Trophoblast cell (in vitro differentiated cells and primary cell): ENCODE data around the gene ZNF805.

ENCODE experiments used
- DNase-seq, 2 donors: peaks; one replicate each; pipeline ENCODE4 v3.0.0-alpha.2; 2016
- H2AFZ ChIP-seq: 2 replicates; pipeline ENCODE4 v1.6.1; 2013; ENCODE audit warnings: low read length, moderate library complexity, mild to moderate bottlenecking; ENCODE audit not compliant: insufficient read depth, poor library complexity
- H2AK5ac ChIP-seq: 2 replicates; pipeline ENCODE4 v1.6.1; 2013; ENCODE audit warnings: mild to moderate bottlenecking, low read length
- H2BK120ac ChIP-seq: 2 replicates; pipeline ENCODE4 v1.6.1; 2013; ENCODE audit warnings: low read length, mild to moderate bottlenecking, moderate library complexity; ENCODE audit not compliant: insufficient read depth, poor library complexity
- H2BK12ac ChIP-seq: 2 replicates; pipeline ENCODE4 v1.6.1; 2013; ENCODE audit warnings: mild to moderate bottlenecking, low read length, moderate library complexity
- H2BK5ac ChIP-seq: 2 replicates; pipeline ENCODE4 v1.6.1; 2013; ENCODE audit warnings: low read length, low read depth, moderate library complexity, mild to moderate bottlenecking; ENCODE audit not compliant: poor library complexity
- H3K14ac ChIP-seq: 2 replicates; pipeline ENCODE4 v1.6.1; 2013; ENCODE audit warnings: mild to moderate bottlenecking, low read length
- H3K18ac ChIP-seq: 2 replicates; pipeline ENCODE4 v1.6.1; 2013; ENCODE audit warnings: mild to moderate bottlenecking, low read length
- H3K23ac ChIP-seq: 2 replicates; pipeline ENCODE4 v1.6.1; 2013; ENCODE audit warnings: low read length
- H3K27ac ChIP-seq: 2 replicates; pipeline ENCODE4 v1.5.1; 2013; ENCODE audit warnings: low read depth, mild to moderate bottlenecking, inconsistent platforms, low read length, moderate library complexity
- H3K27me3 ChIP-seq: 2 replicates; pipeline ENCODE4 v1.6.1; 2013; ENCODE audit warnings: inconsistent platforms, mild to moderate bottlenecking, low read length, moderate library complexity; ENCODE audit not compliant: insufficient read depth
- H3K36me3 ChIP-seq, 2 experiments: 1 replicate in 1 of 2; 2 replicates in 1 of 2; pipeline ENCODE4 v1.6.1; 2013; ENCODE audit warnings: low read length in 2 of 2, mild to moderate bottlenecking in 2 of 2, moderate library complexity in 1 of 2; ENCODE audit not compliant: insufficient read depth in 2 of 2, control insufficient read depth in 1 of 2
- H3K4ac ChIP-seq: 2 replicates; pipeline ENCODE4 v1.6.1; 2013; ENCODE audit warnings: low read depth, mild to moderate bottlenecking, low read length, moderate library complexity
- H3K4me1 ChIP-seq, 2 experiments: 1 replicate in 1 of 2; 2 replicates in 1 of 2; pipeline ENCODE4 v1.6.1; 2013; ENCODE audit warnings: low read length in 2 of 2, mild to moderate bottlenecking in 2 of 2, moderate library complexity in 1 of 2; ENCODE audit not compliant: insufficient read depth in 2 of 2, control insufficient read depth in 1 of 2
- H3K4me2 ChIP-seq: 2 replicates; pipeline ENCODE4 v1.6.1; 2013; ENCODE audit warnings: inconsistent platforms, mild to moderate bottlenecking, low read length, moderate library complexity
- H3K4me3 ChIP-seq: 2 replicates; pipeline ENCODE4 v1.5.1; 2013; ENCODE audit warnings: mild to moderate bottlenecking, low read depth, low read length, inconsistent platforms
- H3K79me1 ChIP-seq: one replicate; pipeline ENCODE4 v1.6.1; 2013; ENCODE audit warnings: low read length
- H3K79me2 ChIP-seq: 2 replicates; pipeline ENCODE4 v1.6.1; 2013; ENCODE audit warnings: low read length, mild to moderate bottlenecking; ENCODE audit not compliant: control insufficient read depth, insufficient read depth, poor library complexity
- H3K9ac ChIP-seq: 2 replicates; pipeline ENCODE4 v1.6.1; 2013; ENCODE audit warnings: mild to moderate bottlenecking, low read length
- H3K9me3 ChIP-seq: 2 replicates; pipeline ENCODE4 v1.6.1; 2013; ENCODE audit warnings: low read depth, mild to moderate bottlenecking, control low read depth, inconsistent platforms, low read length; ENCODE audit not compliant: insufficient read depth
- H4K12ac ChIP-seq: 2 replicates; pipeline ENCODE4 v1.6.1; 2013; ENCODE audit warnings: low read depth, mild to moderate bottlenecking, low read length, moderate library complexity
- H4K8ac ChIP-seq: 2 replicates; pipeline ENCODE4 v1.6.1; 2013; ENCODE audit warnings: low read depth, mild to moderate bottlenecking, low read length, moderate library complexity
- H4K91ac ChIP-seq: one replicate; pipeline ENCODE4 v1.6.1; 2013; ENCODE audit warnings: low read depth, mild to moderate bottlenecking, low read length, moderate library complexity
- WGBS: extraction: QIAGEN DNeasy Blood & Tissue Kit; methylation state at CpG from one replicate; pipeline ENCODE4 v1.1.7; 2013; ENCODE audit warnings: missing lambda C conversion rate; ENCODE audit not compliant: insufficient read length, insufficient coverage; ENCODE audit errors: extremely low coverage; 5-methylcytosine and 5-hydroxymethylcytosine counted together

ZNF805 gene

GRCh38 chr19:57288373-57288772 lies 47.9 kb downstream of the ZNF805 start:
- H3K14ac ChIP-seq: no peak overlapping the region
- no peak overlapping the region for H3K27ac ChIP-seq
- H3K79me1 ChIP-seq: no peaks in the 10 kb centered on the region
- H3K9me3 ChIP-seq: peaks cover 1% of the 10 kb centered on the region
- H3K4ac ChIP-seq: peak overlapping the region; percentile 50
- H3K79me2 ChIP-seq: peaks cover 2% of the 10 kb centered on the region
- no peaks in the 10 kb centered on the region for H3K27me3 ChIP-seq
- no peak for DNase-seq
- no peak overlapping the region for H3K9ac ChIP-seq
- no peak overlapping the region for H4K12ac ChIP-seq
- no peak overlapping the region for H3K4me3 ChIP-seq
- no peak overlapping the region for H3K4me2 ChIP-seq
- H4K8ac ChIP-seq: no peak overlapping the region
- no peak overlapping the region for H2BK5ac ChIP-seq
- no peak overlapping the region for H2BK12ac ChIP-seq
- no peak overlapping the region for H2AFZ ChIP-seq
- H3K23ac ChIP-seq: no peak overlapping the region
- H3K4me1 ChIP-seq: no peaks in the 10 kb centered on the region
- H4K91ac ChIP-seq: no peak overlapping the region
- H2BK120ac ChIP-seq: no peak overlapping the region
- WGBS: no CpG with 5 or more reads among the region's 4 CpGs
- H3K36me3 ChIP-seq: peaks cover 47 to 75% of the 10 kb centered on the region in 2 experiments
- H2AK5ac ChIP-seq: no peak overlapping the region
- H3K18ac ChIP-seq: no peak overlapping the region

DNA sequence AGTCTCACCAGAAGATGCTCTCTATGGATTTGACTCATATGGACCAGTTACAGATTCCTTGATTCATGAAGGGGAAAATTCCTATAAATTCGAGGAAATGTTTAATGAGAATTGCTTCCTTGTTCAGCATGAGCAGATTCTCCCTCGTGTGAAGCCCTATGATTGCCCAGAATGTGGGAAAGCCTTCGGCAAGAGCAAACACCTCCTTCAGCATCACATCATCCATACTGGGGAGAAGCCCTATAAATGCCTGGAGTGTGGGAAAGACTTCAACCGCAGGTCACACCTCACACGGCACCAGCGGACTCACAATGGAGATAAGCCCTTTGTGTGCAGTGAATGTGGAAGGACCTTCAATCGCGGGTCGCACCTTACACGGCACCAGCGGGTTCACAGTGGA lies 50.5 kb downstream of the ZNF805 start:
- H3K18ac ChIP-seq: no peak overlapping the region

GRCh38 chr19:57292547-57292946 lies 52.1 kb downstream of the ZNF805 start:
- Histone ChIP-seq H3K36me3 (peaks cover 34 to 46% of the 10 kb centered on the region in 2 experiments), H3K4ac (no peak overlapping the region), H2AFZ (no peak overlapping the region), H3K23ac (no peak overlapping the region), H2AK5ac (no peak overlapping the region), H4K91ac (no peak overlapping the region), H2BK12ac (no peak overlapping the region), H4K8ac (no peak overlapping the region), H3K14ac (no peak overlapping the region), H3K18ac (no peak overlapping the region), H2BK5ac (no peak overlapping the region), H3K4me2 (no peak overlapping the region), H3K4me3 (no peak overlapping the region), H4K12ac (no peak overlapping the region), H3K79me2 (no peaks in the 10 kb centered on the region), H3K27me3 (no peaks in the 10 kb centered on the region), H3K9ac (no peak overlapping the region), H3K27ac (no peak overlapping the region), H3K9me3 (peaks cover 1% of the 10 kb centered on the region), H3K79me1 (no peaks in the 10 kb centered on the region), H3K4me1 (no peaks in the 10 kb centered on the region), H2BK120ac (no peak overlapping the region)
- no CpG with 5 or more reads among the region's 1 CpG for WGBS
- DNase-seq: no peak

More for the DNA sequence above, 50.5 kb downstream of the ZNF805 start:
- Histone ChIP-seq H3K4me3 (no peak overlapping the region), H3K27me3 (no peaks in the 10 kb centered on the region), H3K23ac (no peak overlapping the region), H3K79me1 (no peaks in the 10 kb centered on the region), H3K4me1 (no peaks in the 10 kb centered on the region), H3K79me2 (no peaks in the 10 kb centered on the region), H3K36me3 (peaks cover 35 to 57% of the 10 kb centered on the region in 2 experiments), H4K91ac (no peak overlapping the region), H3K9ac (no peak overlapping the region), H3K4ac (no peak overlapping the region), H4K8ac (no peak overlapping the region), H2AFZ (no peak overlapping the region), H2AK5ac (no peak overlapping the region), H2BK12ac (no peak overlapping the region), H3K9me3 (peaks cover 1% of the 10 kb centered on the region), H3K14ac (no peak overlapping the region), H3K4me2 (no peak overlapping the region), H2BK120ac (no peak overlapping the region), H4K12ac (no peak overlapping the region), H3K27ac (no peak overlapping the region), H2BK5ac (no peak overlapping the region)
- no peak for DNase-seq
- WGBS: no CpG with 5 or more reads among the region's 11 CpGs

DNA sequence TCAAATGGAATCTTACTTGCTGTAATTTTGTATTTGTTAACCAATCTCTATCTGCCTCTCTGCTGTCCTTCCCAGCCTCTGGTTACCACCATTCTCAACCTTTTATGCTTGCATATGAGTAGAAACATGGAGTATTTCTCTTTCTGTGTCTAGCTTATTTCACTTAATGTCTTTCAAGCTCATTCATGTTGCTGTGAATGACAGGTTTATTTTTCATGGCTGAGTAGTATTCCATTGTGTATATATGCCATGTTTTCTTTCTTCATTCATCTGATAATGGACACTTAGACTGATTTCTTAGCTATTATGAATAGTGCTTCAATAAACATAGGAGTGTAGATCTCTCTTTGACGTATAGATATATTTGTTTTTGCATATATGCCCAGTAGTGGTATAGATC lies 53.3 kb downstream of the ZNF805 start:
- Histone ChIP-seq H3K23ac (no peak overlapping the region), H2AK5ac (no peak overlapping the region), H2BK5ac (no peak overlapping the region), H2AFZ (no peak overlapping the region), H3K4me2 (no peak overlapping the region), H3K27ac (no peak overlapping the region), H2BK12ac (no peak overlapping the region), H3K4me3 (no peak overlapping the region), H4K8ac (no peak overlapping the region), H3K9ac (no peak overlapping the region), H3K4ac (no peak overlapping the region), H3K4me1 (no peaks in the 10 kb centered on the region), H4K91ac (no peak overlapping the region), H3K14ac (no peak overlapping the region), H3K18ac (no peak overlapping the region), H3K9me3 (peaks cover 1% of the 10 kb centered on the region), H3K27me3 (no peaks in the 10 kb centered on the region), H2BK120ac (no peak overlapping the region), H4K12ac (no peak overlapping the region), H3K36me3 (peaks cover 28 to 37% of the 10 kb centered on the region in 2 experiments), H3K79me1 (no peaks in the 10 kb centered on the region), H3K79me2 (no peaks in the 10 kb centered on the region)
- no CpG with 5 or more reads among the region's 1 CpG for WGBS
- DNase-seq: no peak
